OCI-LY1 (cell line): Measurements from ENCODE around the gene STKLD1.
"Not testable (repeated sequence)": the region's sequence is repeated elsewhere in the genome, so short reads cannot be mapped to it uniquely, and the experiment has no call there.

Experiments used
- H2AFZ ChIP-seq: fragments of 200-600 bp; sonication (generic), shearing (Covaris generic); 2 replicates; pipeline ENCODE4 v1.6.0; 2014; ENCODE audit warnings: antibody characterized with exemption, mild to moderate bottlenecking, low read length
- H3F3A ChIP-seq: fragments of 200-600 bp; sonication (generic), shearing (Covaris generic); 2 replicates; pipeline ENCODE4 v1.6.0; 2014; ENCODE audit warnings: mild to moderate bottlenecking, antibody characterized with exemption, low read length, moderate library complexity; ENCODE audit not compliant: insufficient read depth
- H3K27ac ChIP-seq: fragments of 200-600 bp; sonication (generic); 2 replicates; pipeline ENCODE4 v1.5.1; 2014; ENCODE audit warnings: low read length, mixed run types, mild to moderate bottlenecking, low read depth; ENCODE audit not compliant: poor library complexity, severe bottlenecking
- H3K27me3 ChIP-seq: fragments of 200-600 bp; sonication (generic); 2 replicates; pipeline ENCODE4 v1.6.0; 2014; ENCODE audit warnings: antibody characterized with exemption, mild to moderate bottlenecking, low read length, moderate library complexity; ENCODE audit not compliant: insufficient read depth
- H3K36me3 ChIP-seq: fragments of 200-600 bp; sonication (generic); 2 replicates; pipeline ENCODE4 v1.6.1; 2014; ENCODE audit warnings: mild to moderate bottlenecking, antibody characterized with exemption, low read length, moderate library complexity, mixed read lengths; ENCODE audit not compliant: insufficient read depth
- H3K4me1 ChIP-seq: fragments of 200-600 bp; sonication (generic); 2 replicates; pipeline ENCODE4 v1.5.1; 2014; ENCODE audit warnings: mild to moderate bottlenecking, low read length, moderate library complexity; ENCODE audit not compliant: insufficient read depth, severe bottlenecking
- H3K4me2 ChIP-seq: fragments of 200-600 bp; sonication (generic), shearing (Covaris generic); 2 replicates; pipeline ENCODE4 v1.6.1; 2014; ENCODE audit warnings: low read length
- H3K4me3 ChIP-seq: fragments of 200-600 bp; sonication (generic); 2 replicates; pipeline ENCODE4 v1.5.1; 2014; ENCODE audit warnings: low read length, low read depth, mild to moderate bottlenecking, mixed read lengths; ENCODE audit not compliant: poor library complexity, severe bottlenecking
- H3K79me2 ChIP-seq: fragments of 200-600 bp; shearing (Covaris generic); 2 replicates; pipeline ENCODE4 v1.6.1; 2016; ENCODE audit warnings: mixed run types, low read length, mixed read lengths; ENCODE audit not compliant: insufficient read depth
- H3K9ac ChIP-seq: fragments of 200-600 bp; sonication (generic), shearing (Covaris generic); 2 replicates; pipeline ENCODE4 v1.6.1; 2014; ENCODE audit warnings: mild to moderate bottlenecking, low read length, mixed read lengths
- H3K9me2 ChIP-seq: fragments of 200-600 bp; sonication (generic), shearing (Covaris generic); 2 replicates; pipeline ENCODE4 v1.6.1; 2014; ENCODE audit warnings: low read depth, mild to moderate bottlenecking, low read length, mixed read lengths
- H3K9me3 ChIP-seq: fragments of 200-600 bp; shearing (Covaris generic); 2 replicates; pipeline ENCODE4 v1.6.1; 2014; ENCODE audit warnings: low read length, mixed read lengths
- H4K20me1 ChIP-seq: fragments of 200-600 bp; sonication (generic), shearing (Covaris generic); 2 replicates; pipeline ENCODE4 v1.6.0; 2016; ENCODE audit warnings: mild to moderate bottlenecking, low read length; ENCODE audit not compliant: insufficient read depth
- CTCF ChIP-seq: fragments of 200-600 bp; sonication (generic), shearing (Covaris generic); IDR thresholded peaks from 2 replicates; pipeline ENCODE4 v1.5.1; 2017; ENCODE audit warnings: mild to moderate bottlenecking, antibody characterized with exemption, low read length, moderate library complexity, mixed read lengths
- EZH2 ChIP-seq: fragments of 200-600 bp; sonication (generic), shearing (Covaris generic); IDR thresholded peaks from 2 replicates; pipeline ENCODE4 v1.8.0; 2017; ENCODE audit warnings: borderline replicate concordance, mixed run types, mild to moderate bottlenecking, antibody characterized with exemption, low read length, moderate library complexity, mixed read lengths

STKLD1 gene

GRCh38 chr9:133334161-133334560 lies 42.0 kb upstream of the STKLD1 start:
- Histone ChIP-seq H3K9ac (no peak overlapping the region; the same call in 1 of the 2 replicates), H3K9me3 (no peaks in the 10 kb centered on the region), H2AFZ (no peak overlapping the region), H4K20me1 (no peaks in the 10 kb centered on the region), H3K4me1 (peaks cover 23% of the 10 kb centered on the region), H3K79me2 (peaks cover 13% of the 10 kb centered on the region), H3K9me2 (no peaks in the 10 kb centered on the region), H3K27ac (no peak overlapping the region), H3K36me3 (peaks cover 60% of the 10 kb centered on the region), H3K4me3 (no peak overlapping the region), H3K27me3 (no peaks in the 10 kb centered on the region), H3K4me2 (peak overlapping the region; percentile 76; the same call in 1 of the 2 replicates), H3F3A (0 out of 2 replicates have a peak, but pooled peaks cover 2% of the 10 kb centered on the region)
- TF ChIP-seq EZH2, result no peak
- TF ChIP-seq CTCF, result no peak

- H3K27ac ChIP-seq, H3K9me2 ChIP-seq, H3F3A ChIP-seq, H3K9me3 ChIP-seq, H3K27me3 ChIP-seq, H4K20me1 ChIP-seq, H2AFZ ChIP-seq: not testable (repeated sequence)
- H3K36me3 ChIP-seq, result peaks cover 65% of the 10 kb centered on the region
- peak overlapping the region; percentile 86 for H3K4me3 ChIP-seq
- H3K9ac ChIP-seq, result peak overlapping the region; percentile 82
- peaks cover 23% of the 10 kb centered on the region for H3K4me1 ChIP-seq
- peak overlapping the region; percentile 76 for H3K4me2 ChIP-seq
- peaks cover 13% of the 10 kb centered on the region for H3K79me2 ChIP-seq
Measured at GRCh38 chr9:133334888-133335287, 41.3 kb upstream of the STKLD1 start.

- peak within 1 kb of the TSS; percentile 49 for H3K27ac ChIP-seq
- no peaks in the 10 kb centered on the region for H4K20me1 ChIP-seq
- H3K27me3 ChIP-seq, result no peaks in the 10 kb centered on the region
- H3K4me2 ChIP-seq, result peak within 1 kb of the TSS; percentile 76
- TF ChIP-seq CTCF (no peak), EZH2 (no peak)
- H3K9me2 ChIP-seq, result no peaks in the 10 kb centered on the region
- H3K4me3 ChIP-seq, result peak within 1 kb of the TSS; percentile 86
- H3F3A ChIP-seq, result 0 out of 2 replicates have a peak, but pooled peaks cover 2% of the 10 kb centered on the region
- H3K36me3 ChIP-seq, result peaks cover 65% of the 10 kb centered on the region
- H3K79me2 ChIP-seq, result peaks cover 13% of the 10 kb centered on the region
- H3K4me1 ChIP-seq, result peaks cover 34% of the 10 kb centered on the region
- no peaks in the 10 kb centered on the region for H3K9me3 ChIP-seq
- H3K9ac ChIP-seq, result peak within 1 kb of the TSS; percentile 82
- H2AFZ ChIP-seq, result no peak within 1 kb of the TSS
Measured at GRCh38 chr9:133335924-133336811, 40.0 kb upstream of the STKLD1 start, which contains the start of gene SURF6. SURF6 (minus strand) TSS chr9:133336188; CDS start chr9:133336132, 56 bp downstream.
